HG03196 (cell line): ENCODE results near the gene ZMIZ1.

Source experiments
- ATAC-seq: cut with Tn5 transposase; IDR thresholded peaks from one replicate; pipeline ENCODE4 v1.9.1; 2021; ENCODE audit not compliant: unreplicated experiment

ZMIZ1 gene

GRCh38 chr10:79136236-79137005 is 67.7 kb downstream of the ZMIZ1 start:
- no peak for ATAC-seq

- ATAC-seq: peak; percentile 27
Measured at GRCh38 chr10:79137300-79137756, 68.6 kb downstream of the ZMIZ1 start.

- peak; percentile 79 for ATAC-seq
Measured at GRCh38 chr10:79137826-79138225, 69.1 kb downstream of the ZMIZ1 start.

- no peak for ATAC-seq
Measured at GRCh38 chr10:79138449-79139123, 69.8 kb downstream of the ZMIZ1 start.

- no peak for ATAC-seq
Measured at GRCh38 chr10:79139124-79139835, 70.5 kb downstream of the ZMIZ1 start.

- no peak for ATAC-seq
Measured at GRCh38 chr10:79140085-79140793, 71.5 kb downstream of the ZMIZ1 start.

GRCh38 chr10:79140855-79141254 is 72.1 kb downstream of the ZMIZ1 start:
- ATAC-seq: no peak

- ATAC-seq: no peak
Measured at GRCh38 chr10:79142064-79142491, 73.3 kb downstream of the ZMIZ1 start.

GRCh38 chr10:79142522-79143309 is 74.0 kb downstream of the ZMIZ1 start:
- ATAC-seq: no peak

- no peak for ATAC-seq
Measured at GRCh38 chr10:79143879-79144278, 75.1 kb downstream of the ZMIZ1 start.

- ATAC-seq: no peak
Measured at GRCh38 chr10:79144351-79145173, 75.8 kb downstream of the ZMIZ1 start.

- no peak for ATAC-seq
Measured at GRCh38 chr10:79145174-79145483, 76.4 kb downstream of the ZMIZ1 start.

- no peak for ATAC-seq
Measured at GRCh38 chr10:79145517-79146470, 77.0 kb downstream of the ZMIZ1 start.

GRCh38 chr10:79146611-79147130 is 77.9 kb downstream of the ZMIZ1 start:
- no peak for ATAC-seq

- ATAC-seq: no peak
Measured at GRCh38 chr10:79147306-79147705, 78.5 kb downstream of the ZMIZ1 start.

- no peak for ATAC-seq
Measured at GRCh38 chr10:79147796-79148451, 79.2 kb downstream of the ZMIZ1 start.

GRCh38 chr10:79148452-79149344 is 79.9 kb downstream of the ZMIZ1 start:
- no peak for ATAC-seq
